GM12801 (cell line): ENCODE measurements around the gene FRA10AC1.

Experiments
- CTCF ChIP-seq: IDR thresholded peaks from one replicate; pipeline ENCODE4 v1.5.1; 2011; ENCODE audit warnings: control low read depth; ENCODE audit not compliant: insufficient read length; ENCODE audit errors: extremely low read depth

The FRA10AC1 gene

GRCh38 chr10:93716766-93717165, 14.4 kb upstream of the FRA10AC1 start:
- TF ChIP-seq CTCF: no peak

- TF ChIP-seq CTCF: no peak
Observed at GRCh38 chr10:93715345-93715744, 13.0 kb upstream of the FRA10AC1 start.

- no peak for TF ChIP-seq CTCF
Observed at GRCh38 chr10:93712593-93712992, 10.2 kb upstream of the FRA10AC1 start.

- TF ChIP-seq CTCF: no peak
Observed at GRCh38 chr10:93711891-93712290, 9.5 kb upstream of the FRA10AC1 start.

DNA sequence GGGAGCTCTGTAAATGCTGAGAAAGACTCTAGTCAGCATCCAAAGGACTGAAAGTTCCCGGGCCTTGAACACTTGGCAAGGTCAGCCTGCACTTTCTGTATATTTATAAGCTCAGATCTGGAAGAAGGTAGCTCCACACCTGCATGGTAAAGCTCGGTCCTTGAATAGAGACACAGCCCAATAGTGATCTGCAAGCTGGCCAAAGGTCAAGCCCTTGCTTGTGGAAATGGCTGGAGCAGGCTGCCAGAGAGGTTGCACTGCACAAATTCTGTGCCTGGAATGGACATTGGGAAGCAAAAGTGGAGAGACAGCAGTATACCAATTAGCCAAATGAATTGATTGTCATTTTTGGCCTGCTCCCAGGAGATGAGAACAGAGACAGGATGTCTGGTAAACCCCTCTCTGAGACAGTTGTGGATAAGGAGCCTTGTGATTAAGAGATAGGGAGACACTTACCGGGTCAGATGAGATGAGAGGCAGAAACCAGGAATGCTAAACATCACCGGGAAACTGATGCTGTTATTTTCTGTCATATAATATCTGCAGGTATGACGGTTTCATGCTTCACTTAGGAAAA, 8.0 kb upstream of the FRA10AC1 start:
- no peak for TF ChIP-seq CTCF

GRCh38 chr10:93707623-93708022, 5.2 kb upstream of the FRA10AC1 start:
- no peak for TF ChIP-seq CTCF

DNA sequence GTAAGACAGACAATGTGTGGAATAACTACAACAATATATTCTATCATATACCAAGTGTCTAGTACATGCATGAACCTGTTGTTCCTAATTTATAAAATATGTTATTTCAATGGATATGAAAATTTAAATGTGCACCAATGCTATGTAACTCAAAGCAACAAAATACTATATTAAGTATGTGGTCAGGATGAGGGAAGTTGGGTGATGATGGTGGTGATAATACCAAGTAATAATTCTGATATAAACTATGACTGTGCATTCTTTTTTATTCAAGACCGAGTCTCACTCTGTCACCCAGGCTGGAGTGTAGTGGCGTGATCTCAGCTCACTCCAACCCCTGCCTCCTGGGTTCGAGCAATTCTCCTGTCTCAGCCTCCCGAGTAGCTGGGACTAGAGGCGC, 2.1 kb upstream of the FRA10AC1 start:
- no peak for TF ChIP-seq CTCF

GRCh38 chr10:93703841-93704240, 1.4 kb upstream of the FRA10AC1 start:
- no peak for TF ChIP-seq CTCF
